AG09319 (cell line): ENCODE measurements around the gene EID2B.

Experiments
- DNase-seq: peaks from one replicate; pipeline ENCODE4 v3.0.0-alpha.2; 2010; ENCODE audit warnings: low read depth; ENCODE audit errors: extremely low read depth
- CTCF ChIP-seq: IDR thresholded peaks from 2 replicates; pipeline ENCODE4 v1.5.1; 2011; ENCODE audit warnings: low read depth, mild to moderate bottlenecking, inconsistent platforms, low read length, moderate library complexity

Gene EID2B

GRCh38 chr19:39557811-39558623 is 25.4 kb upstream of the EID2B start:
- no peak for TF ChIP-seq CTCF
- no peak for DNase-seq

GRCh38 chr19:39555883-39556282 is 23.2 kb upstream of the EID2B start:
- DNase-seq = no peak
- no peak for TF ChIP-seq CTCF

- TF ChIP-seq CTCF = no peak
- no peak for DNase-seq
Observed at GRCh38 chr19:39554701-39555311, 22.2 kb upstream of the EID2B start.

- no peak for TF ChIP-seq CTCF
- DNase-seq = no peak
Observed at GRCh38 chr19:39553082-39553652, 20.5 kb upstream of the EID2B start.

- TF ChIP-seq CTCF = no peak
- no peak for DNase-seq
Observed at GRCh38 chr19:39550197-39550596, 17.5 kb upstream of the EID2B start.

- no peak for TF ChIP-seq CTCF
- no peak for DNase-seq
Observed at GRCh38 chr19:39546599-39546998, 13.9 kb upstream of the EID2B start.

GRCh38 chr19:39544911-39545310 is 12.3 kb upstream of the EID2B start:
- DNase-seq = no peak
- no peak for TF ChIP-seq CTCF
